AG09309 (cell line): Measurements from ENCODE around the gene ZNF423.

Source experiments
- DNase-seq: peaks from one replicate; pipeline ENCODE4 v3.0.0-alpha.2; 2010; ENCODE audit warnings: low read depth
- H3K4me3 ChIP-seq: 2 replicates; pipeline ENCODE4 v1.5.1; 2011; ENCODE audit warnings: mild to moderate bottlenecking, low read depth, low read length, moderate library complexity; ENCODE audit not compliant: control insufficient read depth
- TF ChIP-seq, protein P1 (sequence below): IDR thresholded peaks from 2 replicates; pipeline ENCODE4 v1.5.1; 2011; ENCODE audit warnings: mild to moderate bottlenecking, low read depth, low read length, inconsistent platforms; ENCODE audit not compliant: insufficient read depth, control insufficient read depth; ENCODE audit errors: missing control alignments

ZNF423 gene

DNA sequence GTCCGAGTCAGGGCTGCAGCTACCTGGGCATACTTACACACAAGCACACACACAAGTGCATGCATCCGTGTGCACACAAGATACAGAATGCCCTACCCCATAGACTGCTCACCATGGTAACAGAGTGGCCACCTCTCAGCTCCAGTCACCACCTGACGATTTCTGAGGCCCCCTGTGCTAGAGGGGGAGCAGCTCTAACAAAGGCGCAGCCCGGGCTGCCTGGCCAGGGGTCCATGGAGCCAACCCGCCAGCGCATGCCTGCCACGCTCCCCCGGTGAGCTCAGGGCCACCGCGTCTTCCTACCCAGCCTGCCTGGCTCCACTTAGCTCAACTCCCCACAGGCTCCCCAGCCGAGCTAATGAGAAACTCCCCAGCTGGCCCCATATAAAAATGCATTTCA, 75.5 kb downstream of the ZNF423 start:
- TF ChIP-seq, protein P1, sequence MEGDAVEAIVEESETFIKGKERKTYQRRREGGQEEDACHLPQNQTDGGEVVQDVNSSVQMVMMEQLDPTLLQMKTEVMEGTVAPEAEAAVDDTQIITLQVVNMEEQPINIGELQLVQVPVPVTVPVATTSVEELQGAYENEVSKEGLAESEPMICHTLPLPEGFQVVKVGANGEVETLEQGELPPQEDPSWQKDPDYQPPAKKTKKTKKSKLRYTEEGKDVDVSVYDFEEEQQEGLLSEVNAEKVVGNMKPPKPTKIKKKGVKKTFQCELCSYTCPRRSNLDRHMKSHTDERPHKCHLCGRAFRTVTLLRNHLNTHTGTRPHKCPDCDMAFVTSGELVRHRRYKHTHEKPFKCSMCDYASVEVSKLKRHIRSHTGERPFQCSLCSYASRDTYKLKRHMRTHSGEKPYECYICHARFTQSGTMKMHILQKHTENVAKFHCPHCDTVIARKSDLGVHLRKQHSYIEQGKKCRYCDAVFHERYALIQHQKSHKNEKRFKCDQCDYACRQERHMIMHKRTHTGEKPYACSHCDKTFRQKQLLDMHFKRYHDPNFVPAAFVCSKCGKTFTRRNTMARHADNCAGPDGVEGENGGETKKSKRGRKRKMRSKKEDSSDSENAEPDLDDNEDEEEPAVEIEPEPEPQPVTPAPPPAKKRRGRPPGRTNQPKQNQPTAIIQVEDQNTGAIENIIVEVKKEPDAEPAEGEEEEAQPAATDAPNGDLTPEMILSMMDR: no peak
- DNase-seq: no peak
- H3K4me3 ChIP-seq: no peak overlapping the region

DNA sequence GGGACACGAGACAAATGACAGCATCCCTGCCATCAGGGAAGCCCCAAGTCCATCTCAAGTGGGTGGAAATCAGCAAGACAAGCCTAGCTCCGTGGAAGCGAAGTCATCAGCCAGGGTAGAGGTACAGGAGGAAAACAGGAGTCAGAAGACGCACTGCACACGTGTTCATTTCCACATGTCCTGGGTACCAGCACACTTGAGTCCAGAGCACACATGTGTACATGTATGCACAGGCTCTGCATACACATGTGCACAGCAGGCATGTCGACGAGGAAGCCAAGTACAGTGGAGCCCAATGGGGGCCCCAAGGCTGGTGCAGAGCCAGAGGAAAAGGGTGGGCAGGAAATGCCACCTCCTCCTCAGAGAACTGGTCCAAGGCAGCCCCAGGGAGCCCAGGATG, 75.9 kb downstream of the ZNF423 start:
- no peak overlapping the region for H3K4me3 ChIP-seq
- no peak for DNase-seq
- TF ChIP-seq, protein P1: no peak

DNA sequence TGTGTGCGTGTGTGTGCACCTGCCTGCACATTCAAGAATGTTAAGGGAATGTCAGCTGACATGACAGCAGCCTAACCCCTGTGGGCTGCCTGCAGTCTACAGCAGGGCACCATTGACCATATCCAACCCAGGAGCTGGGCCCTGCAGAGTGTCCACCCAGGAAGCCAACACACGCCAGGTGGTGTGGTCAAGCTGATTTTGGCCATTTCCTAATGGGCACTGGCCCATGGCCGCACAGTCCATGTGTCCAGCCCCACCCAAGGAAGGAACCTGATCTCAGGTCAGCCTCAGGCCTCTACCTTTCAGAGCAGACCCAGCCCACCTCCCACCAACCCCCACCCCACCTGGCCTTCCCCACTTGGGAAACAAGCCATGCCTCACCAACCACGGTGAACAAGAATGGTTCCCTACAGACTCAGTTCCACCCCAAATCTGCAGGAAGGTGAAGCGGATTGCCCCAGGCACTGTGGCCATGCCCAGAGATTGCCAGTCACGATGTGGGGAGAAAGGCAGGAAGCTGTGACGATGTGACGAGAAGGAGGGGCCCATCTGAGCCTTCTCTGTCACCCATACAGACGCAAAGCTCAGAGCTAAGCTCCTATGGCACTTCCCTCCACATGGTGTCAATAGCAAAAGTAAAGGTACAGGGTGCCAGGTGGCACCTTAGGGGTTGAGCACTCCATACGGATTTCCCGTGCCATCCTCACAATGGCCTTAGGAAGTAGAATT, 77.5 kb downstream of the ZNF423 start:
- no peak for DNase-seq
- TF ChIP-seq, protein P1: no peak

DNA sequence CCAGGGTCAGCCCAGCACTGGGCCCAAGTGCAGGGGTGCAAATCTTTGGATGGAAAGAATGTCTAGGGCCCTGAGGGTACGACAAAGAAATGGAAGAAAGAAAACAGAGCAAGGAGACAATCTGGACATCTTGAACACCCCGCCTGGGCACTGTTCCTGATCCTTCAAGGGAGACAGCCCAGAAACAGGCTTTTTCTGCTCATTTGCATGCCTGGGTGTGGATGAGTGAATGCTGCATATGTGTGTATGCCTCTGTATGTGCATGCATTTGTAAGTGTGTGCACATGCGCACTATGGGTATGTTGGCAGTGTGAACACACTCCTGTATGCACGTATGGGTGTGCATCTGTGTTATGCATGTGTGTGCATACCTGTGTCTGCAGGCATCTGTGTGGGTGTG, 79.2 kb downstream of the ZNF423 start:
- no peak overlapping the region for H3K4me3 ChIP-seq
- TF ChIP-seq, protein P1: no peak
- DNase-seq: no peak

More for the DNA sequence above, 77.5 kb downstream of the ZNF423 start:
- H3K4me3 ChIP-seq: no peak overlapping the region

DNA sequence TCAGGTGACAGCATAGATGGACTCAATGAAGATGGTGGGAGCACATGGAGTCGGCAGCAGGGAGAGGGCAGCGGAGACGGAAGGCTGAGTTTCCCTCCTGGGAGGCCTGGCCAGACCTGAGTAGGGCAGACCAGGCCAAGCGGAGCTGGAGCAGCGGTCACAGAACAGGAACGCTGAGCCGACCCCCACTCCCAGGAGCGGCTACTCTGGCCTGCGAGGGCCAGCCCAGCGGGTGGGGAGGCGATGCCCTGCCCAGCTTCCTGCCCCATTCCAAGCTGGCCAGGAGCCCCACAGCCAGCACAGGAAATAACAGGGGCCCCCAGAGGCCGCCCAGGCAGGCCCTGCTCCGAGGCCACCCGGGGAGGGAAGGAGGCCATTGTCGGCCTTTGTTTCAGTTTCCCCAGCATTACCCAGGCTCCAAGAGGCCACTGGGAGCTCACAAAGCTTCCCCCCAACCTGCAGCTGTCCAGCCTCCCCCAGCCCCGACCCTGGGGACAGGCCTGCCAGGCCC, 79.8 kb downstream of the ZNF423 start:
- DNase-seq: no peak
- TF ChIP-seq, protein P1: no peak

DNA sequence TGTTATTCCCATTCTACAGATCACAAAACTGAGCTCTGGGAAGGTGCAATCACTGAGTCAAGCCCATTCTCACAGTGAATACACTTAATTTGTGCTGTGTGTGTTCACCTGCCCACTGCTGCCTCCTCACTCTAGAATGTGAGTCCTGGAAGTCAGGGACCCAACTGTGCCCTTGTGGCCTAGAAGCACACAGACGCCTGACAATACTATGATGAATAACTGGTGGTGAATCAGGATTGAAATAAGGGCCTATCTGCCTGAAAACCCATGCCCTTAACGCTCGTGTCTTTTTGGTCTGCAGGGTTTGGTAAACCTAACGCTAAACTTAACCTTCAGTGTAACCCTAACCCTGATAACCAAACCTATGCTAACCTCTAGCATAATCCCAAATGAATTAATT, 80.3 kb downstream of the ZNF423 start:
- no peak for DNase-seq
- H3K4me3 ChIP-seq: no peak overlapping the region
- TF ChIP-seq, protein P1: no peak

More for the DNA sequence above, 79.8 kb downstream of the ZNF423 start:
- H3K4me3 ChIP-seq: no peak overlapping the region
